Heart right ventricle (tissue), 16 donors: ENCODE data around the gene CSTF1. TPM values are rescaled to one million over a fixed set of nuclear protein-coding genes. Genes with fewer than 3 reads are reported as not detected.

Source experiments
- ATAC-seq, 8 donors: fragments of 200-7000 bp; cut with Tn5 transposase; one replicate each; pipeline ENCODE4 v1.9.1; 2020; ENCODE audit warnings: mild to moderate bottlenecking in 8 of 8, moderate library complexity in 8 of 8, moderate number of reproducible peaks in 1 of 8
- DNase-seq, 2 donors: peaks; one replicate each; pipeline ENCODE4 v3.0.0-alpha.2; 2020
- H3K27ac ChIP-seq, 10 donors: fragments of 200-600 bp; sonication (generic) in 2 of 10; one replicate each; pipeline versions ENCODE4 v1.5.0 to v1.8.0; 2020 to 2022; ENCODE audit warnings: mild to moderate bottlenecking in 3 of 10
- H3K27me3 ChIP-seq, 7 donors: fragments of 200-600 bp; one replicate each; pipeline ENCODE4 v1.8.0; 2021 to 2022; ENCODE audit warnings: mild to moderate bottlenecking in 2 of 7
- H3K36me3 ChIP-seq, 9 donors: fragments of 200-600 bp; sonication (generic) in 1 of 9; one replicate each; pipeline versions ENCODE4 v1.5.0 to v1.8.0; 2020 to 2022; ENCODE audit warnings: mild to moderate bottlenecking in 2 of 9
- H3K4me1 ChIP-seq, 9 donors: fragments of 200-600 bp; sonication (generic) in 1 of 9; one replicate each; pipeline versions ENCODE4 v1.5.0 to v1.8.0; 2020 to 2022; ENCODE audit warnings: mild to moderate bottlenecking in 4 of 9
- H3K4me3 ChIP-seq, 10 donors: fragments of 200-600 bp; sonication (generic) in 2 of 10; one replicate each; pipeline versions ENCODE4 v1.5.0 to v1.8.0; 2020 to 2022; ENCODE audit warnings: mild to moderate bottlenecking in 7 of 10, moderate library complexity in 2 of 10
- H3K9me3 ChIP-seq, 11 donors: fragments of 200-600 bp in 10 of 11; sonication (generic) in 2 of 11; one replicate each; pipeline versions ENCODE4 v1.5.0 to v1.8.0; 2013 to 2022; ENCODE audit warnings: mild to moderate bottlenecking in 2 of 11, control low read depth in 1 of 11, moderate library complexity in 1 of 11
- CTCF ChIP-seq, 9 donors: fragments of 200-600 bp; sonication (generic) in 2 of 9; IDR thresholded peaks; one replicate each; pipeline versions ENCODE4 v1.5.0 to v1.8.0; 2021 to 2022; ENCODE audit warnings: antibody characterized with exemption in 9 of 9, mild to moderate bottlenecking in 5 of 9, moderate library complexity in 1 of 9
- WGBS, 2 donors: extraction: QIAGEN DNeasy Blood & Tissue Kit; methylation state at CpG; one replicate each; pipeline ENCODE4 v1.1.7; 2013; ENCODE audit warnings: inconsistent platforms in 1 of 2; 5-methylcytosine and 5-hydroxymethylcytosine counted together
- intact Hi-C, 10 donors: fragments of 100-400 bp; cut with DNase I; formaldehyde crosslinking; loops; one replicate each; pipeline versions ENCODE4 v1.11.1 to v1.14.2; 2022
- polyA plus RNA-seq, 2 donors: library from polyadenylated mRNA; stranded (reverse); fragments of 200-250 nt; gene quantifications; one replicate each; pipeline ENCODE4 v1.2.3, GENCODE V29; 2013
- total RNA-seq, 10 donors: library from RNA; stranded (reverse); fragmentation: NEBNext Ultra II Directional in 3 of 10; extraction: Animal tissue kit (Norgen Biotek cat#: 25700) in 3 of 10; gene quantifications; one replicate each; pipeline versions ENCODE4 v1.2.1 to v1.2.4, GENCODE V29; 2021 to 2023
- donor health status: Arrhythmogenic right ventricular cardiomyopathy.
- donor health status: ischemic (EF 13 %, LVEDD 7.1; RV severe dilation, severe dysfunction).
- donor health status: healthy with polysubstance abuse.
- donor health status: DM: no; HTN: yes; CAD: no.
- donor health status: DM: no; HTN: no; CAD: no.
- donor health status: ischemic (EF 25% LVEDD 6.9; RV normal size, moderate dysfunction).
- donor health status: ischemic (EF 25% LVEDD 5.7; RV mildly dilated, moderate dysfunction).
- donor health status: healthy.
- donor health status: DM: yes; HTN: yes; CAD: no.
- donor health status: Ischemic cardiomyopathy.
- donor health status: ischemic (EF 35%, LVEDD 5.7; RV mildly dilated, moderate dysfunction).
- donor health status: nonischemic (EF 11% LVEDD 7.7; RV severe dilation, severe dysfunction).
- donor health status: DM: yes; HTN: yes; CAD: no.
- donor health status: PGD.
- donor health status: ischemic (EF 29% LVEDD 5.4; RV normal size, mild dysfunction).
- donor health status: nonischemic (EF 23%, LVEDD 6.1; RV moderate dilation, normal function).

The CSTF1 gene
- total and polyA plus RNA-seq, 12 donors: 3.7 to 23.7 (median 20.7) TPM

- 81 to 92% methylated on average over 5 of the region's 5 CpGs for WGBS, 2 donors
- peaks cover 0 to 15% (median 3%) of the 10 kb centered on the region in 7 donors for H3K27me3 ChIP-seq
- ATAC-seq: no peak
- no peak overlapping the region for H3K4me3 ChIP-seq
- no peak for TF ChIP-seq CTCF (IDR thresholded peaks at IDR 0.05)
- intact Hi-C loops: no loop called here
- H3K27ac ChIP-seq: no peak overlapping the region
- H3K4me1 ChIP-seq: peaks cover 0 to 57% (median 5%) of the 10 kb centered on the region in 9 donors
- H3K9me3 ChIP-seq: no peaks in the 10 kb centered on the region
- DNase-seq: no peak
- H3K36me3 ChIP-seq: no peaks in the 10 kb centered on the region
These were observed 36.0 kb downstream of the CSTF1 start for GRCh38 chr20:56428410-56428809.

GRCh38 chr20:56428881-56429280 lies 36.4 kb downstream of the CSTF1 start:
- intact Hi-C loops: no loop called here
- WGBS, 2 donors: 83 to 87% methylated on average over 8 of the region's 8 CpGs
- no peak for TF ChIP-seq CTCF (IDR thresholded peaks at IDR 0.05)
- H3K9me3 ChIP-seq: no peaks in the 10 kb centered on the region
- no peaks in the 10 kb centered on the region for H3K36me3 ChIP-seq
- no peak for DNase-seq
- peaks cover 0 to 57% (median 7%) of the 10 kb centered on the region in 9 donors for H3K4me1 ChIP-seq
- no peak for ATAC-seq
- H3K27me3 ChIP-seq: peaks cover 0 to 15% (median 3%) of the 10 kb centered on the region in 7 donors
- peak overlapping the region in 1 of 10 donors; percentile 74 for H3K27ac ChIP-seq
- H3K4me3 ChIP-seq: no peak overlapping the region

GRCh38 chr20:56429502-56429901 lies 37.1 kb downstream of the CSTF1 start:
- TF ChIP-seq CTCF (IDR thresholded peaks at IDR 0.05): no peak
- H3K27ac ChIP-seq: peak overlapping the region in 1 of 10 donors; percentile 74
- DNase-seq (no peak), ATAC-seq (no peak)
- no peaks in the 10 kb centered on the region for H3K9me3 ChIP-seq
- H3K4me1 ChIP-seq: peaks cover 0 to 54% (median 7%) of the 10 kb centered on the region in 9 donors
- 59 to 67% methylated on average over 6 of the region's 6 CpGs for WGBS, 2 donors
- peaks cover 0 to 15% (median 3%) of the 10 kb centered on the region in 7 donors for H3K27me3 ChIP-seq
- peak overlapping the region in 1 of 10 donors; percentile 22 for H3K4me3 ChIP-seq
- intact Hi-C loops: no loop called here
- H3K36me3 ChIP-seq: no peaks in the 10 kb centered on the region

GRCh38 chr20:56429941-56430340 lies 37.5 kb downstream of the CSTF1 start:
- Histone ChIP-seq H3K27ac (peak overlapping the region in 1 of 10 donors; percentile 74), H3K9me3 (no peaks in the 10 kb centered on the region), H3K27me3 (peaks cover 0 to 15% (median 3%) of the 10 kb centered on the region in 7 donors), H3K36me3 (no peaks in the 10 kb centered on the region), H3K4me1 (peaks cover 0 to 53% (median 7%) of the 10 kb centered on the region in 9 donors), H3K4me3 (no peak overlapping the region)
- no peak for DNase-seq
- intact Hi-C loops: no loop called here
- no peak for TF ChIP-seq CTCF (IDR thresholded peaks at IDR 0.05)
- ATAC-seq: no peak
- WGBS, 2 donors: 45 to 62% methylated on average over 4 of the region's 4 CpGs
